A673 (cell line): ENCODE results near the gene USP14. TPM values are rescaled to one million over a fixed set of nuclear protein-coding genes. Genes with fewer than 3 reads are reported as not detected.

Source experiments
- BruUV-seq: library from RNA; stranded (reverse); fragments of 400-500 nt; replicated peaks from 2 replicates; lab custom pipeline; 2021; lab: Mats Ljungman, UMichigan
- CTCF ChIA-PET: fragments of 300-600 bp; sonication (Branson Sonifier 250); formaldehyde crosslinking; loops from one replicate; lab custom pipeline; 2022; ENCODE audit warnings: antibody characterized with exemption; lab: Charles Lee
- POLR2A ChIA-PET: fragments of 300-600 bp; sonication (Branson Sonifier 250); formaldehyde crosslinking; loops from one replicate; lab custom pipeline; 2022; ENCODE audit warnings: antibody characterized with exemption; ENCODE audit not compliant: low non-redundant PET; lab: Charles Lee
- DNase-seq: peaks from one replicate; pipeline ENCODE4 v3.0.0-alpha.2; 2015; ENCODE audit warnings: low spot score
- H3K27ac ChIP-seq: fragments of 200-600 bp; sonication (generic); 2 replicates; pipeline ENCODE4 v1.5.1; 2016; ENCODE audit warnings: mixed run types, low read depth, mild to moderate bottlenecking, mixed read lengths, antibody characterized with exemption, low read length; ENCODE audit not compliant: poor library complexity, severe bottlenecking
- H3K27me3 ChIP-seq: fragments of 200-600 bp; sonication (generic); replicated peaks from 2 replicates; pipeline ENCODE4 v1.6.1; 2017; ENCODE audit warnings: mixed run types, low read depth, mild to moderate bottlenecking, mixed read lengths, antibody characterized with exemption, low read length; ENCODE audit not compliant: insufficient read depth, poor library complexity
- H3K36me3 ChIP-seq: fragments of 200-600 bp; sonication (generic); 2 replicates; pipeline ENCODE4 v1.6.1; 2016; ENCODE audit warnings: mixed run types, mild to moderate bottlenecking, mixed read lengths, antibody characterized with exemption, low read length; ENCODE audit not compliant: insufficient read depth, poor library complexity, severe bottlenecking
- H3K4me1 ChIP-seq: fragments of 200-600 bp; sonication (generic); 2 replicates; pipeline ENCODE4 v1.6.1; 2017; ENCODE audit warnings: mixed run types, mild to moderate bottlenecking, mixed read lengths, antibody characterized with exemption, low read length; ENCODE audit not compliant: insufficient read depth, poor library complexity, severe bottlenecking
- H3K4me3 ChIP-seq: fragments of 200-600 bp; sonication (generic); 2 replicates; pipeline ENCODE4 v1.5.1; 2016; ENCODE audit warnings: low read depth, mixed run types, mild to moderate bottlenecking, mixed read lengths, low read length; ENCODE audit not compliant: poor library complexity, severe bottlenecking
- H3K9me3 ChIP-seq: fragments of 200-600 bp; sonication (generic); 2 replicates; pipeline ENCODE4 v1.6.1; 2016; ENCODE audit warnings: mixed run types, low read depth, mild to moderate bottlenecking, mixed read lengths, antibody characterized with exemption, low read length; ENCODE audit not compliant: poor library complexity, severe bottlenecking
- EZH2 ChIP-seq: fragments of 200-600 bp; sonication (generic); IDR thresholded peaks from 2 replicates; pipeline ENCODE4 v1.6.1; 2017; ENCODE audit warnings: borderline replicate concordance, low read depth, mild to moderate bottlenecking, mixed read lengths, antibody characterized with exemption, low read length; ENCODE audit not compliant: poor library complexity, severe bottlenecking
- intact Hi-C: fragments of 100-400 bp; cut with micrococcal nuclease; formaldehyde crosslinking; loops from one replicate; pipeline ENCODE4 v1.10.0; 2022; ENCODE audit not compliant: unreplicated experiment
- total RNA-seq: library from RNA; stranded (reverse); gene quantifications from 2 replicates; pipeline ENCODE4 v1.2.3, GENCODE V29; 2021
- TF ChIP-seq, protein P1 (sequence below): fragments of 300-800, 200-600 bp; sonication (generic); conservative IDR thresholded peaks from 2 replicates; pipeline ENCODE4 v1.5.1; 2017; ENCODE audit warnings: low read depth, mild to moderate bottlenecking, antibody characterized with exemption, low read length, moderate library complexity, mixed read lengths

Gene USP14
- total RNA-seq, 1 experiment from 2014 or later = 148 TPM

GRCh38 chr18:148841-149240, 9.5 kb upstream of the USP14 start:
- H3K36me3 ChIP-seq = no peaks in the 10 kb centered on the region
- H3K4me3 ChIP-seq = no peak overlapping the region
- peaks cover 3% of the 10 kb centered on the region for H3K27me3 ChIP-seq
- H3K4me1 ChIP-seq = no peaks in the 10 kb centered on the region
- BruUV-seq = no TSS peak
- DNase-seq = no peak
- ChIA-PET POLR2A (no interaction called here), CTCF (no interaction called here)
- H3K9me3 ChIP-seq = no peaks in the 10 kb centered on the region
- intact Hi-C loops = no loop called here
- TF ChIP-seq, protein P1, sequence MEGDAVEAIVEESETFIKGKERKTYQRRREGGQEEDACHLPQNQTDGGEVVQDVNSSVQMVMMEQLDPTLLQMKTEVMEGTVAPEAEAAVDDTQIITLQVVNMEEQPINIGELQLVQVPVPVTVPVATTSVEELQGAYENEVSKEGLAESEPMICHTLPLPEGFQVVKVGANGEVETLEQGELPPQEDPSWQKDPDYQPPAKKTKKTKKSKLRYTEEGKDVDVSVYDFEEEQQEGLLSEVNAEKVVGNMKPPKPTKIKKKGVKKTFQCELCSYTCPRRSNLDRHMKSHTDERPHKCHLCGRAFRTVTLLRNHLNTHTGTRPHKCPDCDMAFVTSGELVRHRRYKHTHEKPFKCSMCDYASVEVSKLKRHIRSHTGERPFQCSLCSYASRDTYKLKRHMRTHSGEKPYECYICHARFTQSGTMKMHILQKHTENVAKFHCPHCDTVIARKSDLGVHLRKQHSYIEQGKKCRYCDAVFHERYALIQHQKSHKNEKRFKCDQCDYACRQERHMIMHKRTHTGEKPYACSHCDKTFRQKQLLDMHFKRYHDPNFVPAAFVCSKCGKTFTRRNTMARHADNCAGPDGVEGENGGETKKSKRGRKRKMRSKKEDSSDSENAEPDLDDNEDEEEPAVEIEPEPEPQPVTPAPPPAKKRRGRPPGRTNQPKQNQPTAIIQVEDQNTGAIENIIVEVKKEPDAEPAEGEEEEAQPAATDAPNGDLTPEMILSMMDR = no peak
- no peak for TF ChIP-seq EZH2
- H3K27ac ChIP-seq = no peak overlapping the region

GRCh38 chr18:154151-154550, 4.2 kb upstream of the USP14 start:
- Histone ChIP-seq H3K9me3 (no peaks in the 10 kb centered on the region), H3K27ac (no peak overlapping the region), H3K36me3 (no peaks in the 10 kb centered on the region), H3K27me3 (no peaks in the 10 kb centered on the region), H3K4me1 (no peaks in the 10 kb centered on the region), H3K4me3 (no peak overlapping the region)
- no peak for DNase-seq
- BruUV-seq = no TSS peak
- ChIA-PET CTCF (no interaction called here), POLR2A (no interaction called here)
- no peak for TF ChIP-seq EZH2
- TF ChIP-seq, protein P1 = no peak
- intact Hi-C loops = no loop called here

- Histone ChIP-seq H3K4me1 (peaks cover 3% of the 10 kb centered on the region), H3K27me3 (no peaks in the 10 kb centered on the region), H3K27ac (no peak overlapping the region), H3K4me3 (no peak overlapping the region), H3K36me3 (no peaks in the 10 kb centered on the region), H3K9me3 (no peaks in the 10 kb centered on the region)
- no peak for DNase-seq
- intact Hi-C loops = no loop called here
- BruUV-seq = no TSS peak
- ChIA-PET CTCF (no interaction called here), POLR2A (no interaction called here)
- no peak for TF ChIP-seq EZH2
- TF ChIP-seq, protein P1 = no peak
These were observed 2.7 kb upstream of the USP14 start for GRCh38 chr18:155688-156087.
